ENCODE results near the gene KCNMA1. TPM values are rescaled to one million over a fixed set of nuclear protein-coding genes. Genes with fewer than 3 reads are reported as not detected.

The KCNMA1 gene
- total and polyA plus RNA-seq, 9 of the 15 experiments (the other 6 are each of a cell fraction or from before 2014, with no cell fraction given): 0.01 to 0.95 (median 0.15) TPM; not detected in 4

- BruUV-seq (replicated peaks): no TSS peak
- Histone ChIP-seq H3K9me1 (ENCODE audit: control insufficient read depth, insufficient read depth, low read length) (no peaks in the 10 kb centered on the region), H3K4me2 (ENCODE audit: insufficient read depth, low read length) (no peak overlapping the region), H3K9me3 (replicated peaks; ENCODE audit: control insufficient read depth, insufficient read depth, low read depth, low read length) (no peaks in the 10 kb centered on the region), H3K36me3 (ENCODE audit: control insufficient read depth, insufficient read depth, low read length) (no peaks in the 10 kb centered on the region), H3K9ac (ENCODE audit: insufficient read depth in 1 of 2, low read depth in 2 of 2, low read length in 2 of 2) (no peak overlapping the region), H4K20me1 (replicated peaks; ENCODE audit: control insufficient read depth, insufficient read depth, low read length) (no peaks in the 10 kb centered on the region), H3K27ac (ENCODE audit: extremely low read depth, low read depth, low read length) (no peak overlapping the region), H3K79me2 (ENCODE audit: control insufficient read depth, insufficient read depth, low read length) (no peaks in the 10 kb centered on the region), H3K4me1 (replicated peaks in 1 of 2; ENCODE audit: control insufficient read depth in 2 of 2, insufficient read depth in 2 of 2, low read length in 2 of 2) (no peaks in the 10 kb centered on the region), H2AFZ (ENCODE audit: low read depth, low read length) (no peak overlapping the region), H3K27me3 (ENCODE audit: control insufficient read depth in 2 of 2, insufficient read depth in 2 of 2, low read length in 2 of 2) (no peaks in the 10 kb centered on the region), H3K4me3 (no peak overlapping the region)
- FAIRE-seq (no peak), ATAC-seq (no peak), DNase-seq (ENCODE audit: extremely low read depth in 1 of 4, low spot score in 3 of 4) (no peak)
- 8% methylated on average over 1 of the region's 1 CpG for WGBS (ENCODE audit: insufficient coverage, low coverage, missing lambda C conversion rate)
- CTCF ChIA-PET (ENCODE audit: low intra/inter-chr PET ratio): no interaction called here
- in situ Hi-C loops (cut with MboI): no loop called here
- no peak for TF ChIP-seq CEBPB (tag; IDR thresholded peaks at IDR 0.05)
- TF ChIP-seq, protein P1, sequence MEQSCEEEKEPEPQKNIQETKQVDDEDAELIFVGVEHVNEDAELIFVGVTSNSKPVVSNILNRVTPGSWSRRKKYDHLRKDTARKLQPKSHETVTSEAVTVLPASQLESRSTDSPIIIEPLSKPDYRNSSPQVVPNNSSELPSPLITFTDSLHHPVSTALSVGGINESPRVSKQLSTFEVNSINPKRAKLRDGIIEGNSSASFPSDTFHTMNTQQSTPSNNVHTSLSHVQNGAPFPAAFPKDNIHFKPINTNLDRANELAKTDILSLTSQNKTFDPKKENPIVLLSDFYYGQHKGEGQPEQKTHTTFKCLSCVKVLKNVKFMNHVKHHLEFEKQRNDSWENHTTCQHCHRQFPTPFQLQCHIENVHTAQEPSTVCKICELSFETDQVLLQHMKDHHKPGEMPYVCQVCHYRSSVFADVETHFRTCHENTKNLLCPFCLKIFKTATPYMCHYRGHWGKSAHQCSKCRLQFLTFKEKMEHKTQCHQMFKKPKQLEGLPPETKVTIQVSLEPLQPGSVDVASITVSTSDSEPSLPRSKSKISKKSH (CRISPR knock-in tag; IDR thresholded peaks at IDR 0.05): no peak
- TF ChIP-seq ETV5 (CRISPR knock-in tag; IDR thresholded peaks at IDR 0.05; ENCODE audit: low read depth): no peak
- TF ChIP-seq, protein P2, sequence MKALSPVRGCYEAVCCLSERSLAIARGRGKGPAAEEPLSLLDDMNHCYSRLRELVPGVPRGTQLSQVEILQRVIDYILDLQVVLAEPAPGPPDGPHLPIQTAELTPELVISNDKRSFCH (CRISPR knock-in tag; IDR thresholded peaks at IDR 0.05): no peak
- TF ChIP-seq, protein P2 (tag; IDR thresholded peaks at IDR 0.05): no peak
- no peak for TF ChIP-seq ZZZ3 (IDR thresholded peaks at IDR 0.05)
- TF ChIP-seq SRSF7 (optimal IDR thresholded peaks at IDR 0.05; ENCODE audit: low read depth, low read length): no peak
- no peak for TF ChIP-seq MBD2 (IDR thresholded peaks at IDR 0.05; ENCODE audit: borderline replicate concordance, low read depth)
- POLR2A ChIA-PET: interaction anchor here (0.6 kb wide), 1 partner anchor 331 kb away, joined by 3 read pairs; no protein-coding TSS in a partner anchor
- intact Hi-C loops (cut with micrococcal nuclease): no loop called here
These were observed 807.4 kb downstream of the KCNMA1 start for GRCh38 chr10:76830218-76830617.
